Stimulated activated naive CD8-positive, alpha-beta T cell treated with anti-CD3 and anti-CD28 coated beads, Interleukin-15, amount 100 ng/mL, for 72 hours (primary cell): ENCODE results near the gene FHAD1.

Experiments
- ATAC-seq: fragments of 150-1000 bp; cut with Tn5 transposase; 2 replicates; pipeline ENCODE4 v1.10.0; 2021; ENCODE audit warnings: mild to moderate bottlenecking, moderate library complexity
- DNase-seq, 2 donors: peaks; one replicate each; pipeline ENCODE4 v3.0.0; 2021 to 2022
- H3K27ac Mint-ChIP-seq, 2 donors: one replicate each; pipeline ENCODE4 v1.8.0; 2022; ENCODE audit warnings: mild to moderate bottlenecking in 2 of 2, mixed read lengths in 2 of 2, moderate library complexity in 2 of 2
- H3K27me3 Mint-ChIP-seq: one replicate; pipeline ENCODE4 v1.8.0; 2022; ENCODE audit warnings: mixed read lengths
- H3K4me1 Mint-ChIP-seq: one replicate; pipeline ENCODE4 v1.8.0; 2022; ENCODE audit warnings: mild to moderate bottlenecking, mixed read lengths
- H3K4me3 Mint-ChIP-seq, 2 donors: one replicate each; pipeline ENCODE4 v1.8.0; 2022; ENCODE audit warnings: mild to moderate bottlenecking in 2 of 2, mixed read lengths in 2 of 2, moderate library complexity in 1 of 2
- H3K9me3 Mint-ChIP-seq, 2 donors: one replicate each; pipeline ENCODE4 v1.8.0; 2022; ENCODE audit warnings: mixed read lengths in 2 of 2

Gene FHAD1

GRCh38 chr1:15312626-15313411 is 65.8 kb downstream of the FHAD1 start:
- Mint-ChIP-seq H3K27me3 (peaks cover 31% of the 10 kb centered on the region), H3K9me3 (peaks cover 0 to 3% of the 10 kb centered on the region in 2 donors), H3K4me3 (no peak overlapping the region), H3K4me1 (no peaks in the 10 kb centered on the region), H3K27ac (no peak overlapping the region)
- DNase-seq (no peak), ATAC-seq (no peak)

- Mint-ChIP-seq H3K27me3 (peaks cover 31% of the 10 kb centered on the region), H3K27ac (no peak overlapping the region), H3K4me1 (no peaks in the 10 kb centered on the region), H3K9me3 (peaks cover 0 to 3% of the 10 kb centered on the region in 2 donors), H3K4me3 (no peak overlapping the region)
- ATAC-seq (peak; percentile 49), DNase-seq (no peak)
Measured at GRCh38 chr1:15314328-15315281, 67.6 kb downstream of the FHAD1 start.

- H3K4me1 Mint-ChIP-seq: no peaks in the 10 kb centered on the region
- ATAC-seq (no peak), DNase-seq (no peak)
- no peak overlapping the region for H3K27ac Mint-ChIP-seq
- H3K9me3 Mint-ChIP-seq: peaks cover 3 to 8% of the 10 kb centered on the region in 2 donors
- H3K4me3 Mint-ChIP-seq: no peak overlapping the region
- H3K27me3 Mint-ChIP-seq: peaks cover 33% of the 10 kb centered on the region
Measured at GRCh38 chr1:15315815-15316214, 68.8 kb downstream of the FHAD1 start.

- ATAC-seq: no peak
- Mint-ChIP-seq H3K9me3 (peaks cover 3 to 8% of the 10 kb centered on the region in 2 donors), H3K4me1 (no peaks in the 10 kb centered on the region), H3K4me3 (no peak overlapping the region), H3K27ac (no peak overlapping the region), H3K27me3 (peaks cover 30% of the 10 kb centered on the region)
- DNase-seq: no peak
Measured at GRCh38 chr1:15316510-15316909, 69.5 kb downstream of the FHAD1 start.

- ATAC-seq: no peak
- H3K4me1 Mint-ChIP-seq: no peaks in the 10 kb centered on the region
- no peak overlapping the region for H3K4me3 Mint-ChIP-seq
- DNase-seq: no peak
- no peak overlapping the region for H3K27ac Mint-ChIP-seq
- peaks cover 35% of the 10 kb centered on the region for H3K27me3 Mint-ChIP-seq
- H3K9me3 Mint-ChIP-seq: peaks cover 0 to 8% of the 10 kb centered on the region in 2 donors
Measured at GRCh38 chr1:15320267-15320666, 73.2 kb downstream of the FHAD1 start.

- H3K27me3 Mint-ChIP-seq: peaks cover 29% of the 10 kb centered on the region
- DNase-seq: no peak
- no peak overlapping the region for H3K27ac Mint-ChIP-seq
- no peak overlapping the region for H3K4me3 Mint-ChIP-seq
- H3K9me3 Mint-ChIP-seq: peaks cover 0 to 8% of the 10 kb centered on the region in 2 donors
- H3K4me1 Mint-ChIP-seq: no peaks in the 10 kb centered on the region
- ATAC-seq: no peak
Measured at GRCh38 chr1:15321601-15322000, 74.6 kb downstream of the FHAD1 start.

GRCh38 chr1:15322648-15323350 is 75.8 kb downstream of the FHAD1 start:
- H3K9me3 Mint-ChIP-seq: peaks cover 0 to 8% of the 10 kb centered on the region in 2 donors

GRCh38 chr1:15323351-15323988 is 76.4 kb downstream of the FHAD1 start:
- ATAC-seq (peak; percentile 74), DNase-seq (peak; percentile 65 to 68)
- H3K4me3 Mint-ChIP-seq: no peak overlapping the region
- peaks cover 0 to 8% of the 10 kb centered on the region in 2 donors for H3K9me3 Mint-ChIP-seq
- no peaks in the 10 kb centered on the region for H3K4me1 Mint-ChIP-seq
- H3K27me3 Mint-ChIP-seq: peaks cover 20% of the 10 kb centered on the region
- H3K27ac Mint-ChIP-seq: no peak overlapping the region

More at GRCh38 chr1:15322648-15323350, 75.8 kb downstream of the FHAD1 start:
- Mint-ChIP-seq H3K27me3 (peaks cover 20% of the 10 kb centered on the region), H3K27ac (peak overlapping the region in 1 of 2 donors; percentile 34), H3K4me3 (no peak overlapping the region), H3K4me1 (no peaks in the 10 kb centered on the region)
- ATAC-seq: no peak
- no peak for DNase-seq

GRCh38 chr1:15323989-15324868 is 77.2 kb downstream of the FHAD1 start:
- Mint-ChIP-seq H3K9me3 (peaks cover 0 to 8% of the 10 kb centered on the region in 2 donors), H3K27me3 (peaks cover 20% of the 10 kb centered on the region), H3K4me1 (no peaks in the 10 kb centered on the region), H3K4me3 (no peak overlapping the region), H3K27ac (no peak overlapping the region)
- no peak for DNase-seq
- ATAC-seq: no peak

GRCh38 chr1:15324869-15325335 is 77.9 kb downstream of the FHAD1 start:
- Mint-ChIP-seq H3K27me3 (peaks cover 20% of the 10 kb centered on the region), H3K27ac (no peak overlapping the region), H3K4me1 (no peaks in the 10 kb centered on the region), H3K4me3 (no peak overlapping the region), H3K9me3 (peaks cover 0 to 8% of the 10 kb centered on the region in 2 donors)
- DNase-seq: no peak
- no peak for ATAC-seq

GRCh38 chr1:15325375-15326085 is 78.5 kb downstream of the FHAD1 start:
- Mint-ChIP-seq H3K9me3 (peaks cover 0 to 3% of the 10 kb centered on the region in 2 donors), H3K4me1 (no peaks in the 10 kb centered on the region), H3K4me3 (no peak overlapping the region), H3K27ac (no peak overlapping the region), H3K27me3 (peaks cover 18% of the 10 kb centered on the region)
- no peak for DNase-seq
- ATAC-seq: no peak

GRCh38 chr1:15326691-15327588 is 79.9 kb downstream of the FHAD1 start:
- no peak for ATAC-seq
- Mint-ChIP-seq H3K9me3 (no peaks in the 10 kb centered on the region), H3K27ac (no peak overlapping the region), H3K27me3 (peaks cover 20% of the 10 kb centered on the region), H3K4me1 (no peaks in the 10 kb centered on the region), H3K4me3 (no peak overlapping the region)
- DNase-seq: no peak
